Measurements from ENCODE around the gene FBXO42.
"Not testable (repeated sequence)": the region's sequence is repeated elsewhere in the genome, so short reads cannot be mapped to it uniquely, and the experiment has no call there.

FBXO42 gene

GRCh38 chr1:16258591-16259135 lies 93.6 kb downstream of the FBXO42 start:
- DNase-seq = no peak

- DNase-seq = no peak
Measured at GRCh38 chr1:16257968-16258367, 94.3 kb downstream of the FBXO42 start.

DNA sequence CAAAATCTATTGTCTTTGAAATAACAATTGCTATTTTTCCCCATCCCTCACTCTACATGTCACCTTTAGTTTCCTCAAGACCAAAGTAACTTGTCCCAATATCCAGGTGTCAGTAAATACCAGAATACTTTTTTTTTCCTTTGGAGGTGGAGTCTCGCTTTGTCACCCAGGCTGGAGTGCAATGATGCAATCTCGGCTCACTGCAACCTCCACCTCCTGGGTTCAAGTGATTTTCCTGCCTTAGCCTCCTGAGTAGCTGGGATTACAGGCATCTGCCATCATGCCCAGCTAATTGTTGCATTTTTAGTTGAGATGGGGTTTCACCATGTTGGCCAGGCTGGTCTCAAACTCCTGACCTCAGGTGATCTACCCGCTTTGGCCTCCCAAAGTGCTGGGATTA lies 94.7 kb downstream of the FBXO42 start:
- DNase-seq = not testable (repeated sequence)

DNA sequence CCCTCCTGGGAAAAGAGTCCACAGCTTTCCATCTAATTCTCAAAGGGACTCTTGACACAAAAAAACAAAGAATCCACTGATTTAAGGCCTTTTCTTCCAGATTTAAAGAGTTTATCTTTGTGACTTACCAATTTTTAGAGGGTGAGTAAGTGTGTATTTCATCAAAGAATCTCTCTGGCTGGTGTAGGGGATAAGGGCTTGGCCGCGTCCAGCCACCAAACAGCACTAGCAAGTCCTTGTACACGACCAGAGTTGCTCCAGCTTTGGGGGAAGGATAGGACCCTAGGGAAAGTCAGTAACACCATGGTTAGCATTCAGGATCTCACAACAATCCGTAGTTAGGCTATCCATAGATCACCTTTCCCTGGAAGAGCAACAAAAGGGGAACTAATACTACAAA lies 95.8 kb downstream of the FBXO42 start:
- DNase-seq = no peak

- no peak for DNase-seq
Measured at GRCh38 chr1:16254263-16254928, 97.9 kb downstream of the FBXO42 start.

- no peak for DNase-seq
Measured at GRCh38 chr1:16253332-16253922, 98.9 kb downstream of the FBXO42 start.

DNA sequence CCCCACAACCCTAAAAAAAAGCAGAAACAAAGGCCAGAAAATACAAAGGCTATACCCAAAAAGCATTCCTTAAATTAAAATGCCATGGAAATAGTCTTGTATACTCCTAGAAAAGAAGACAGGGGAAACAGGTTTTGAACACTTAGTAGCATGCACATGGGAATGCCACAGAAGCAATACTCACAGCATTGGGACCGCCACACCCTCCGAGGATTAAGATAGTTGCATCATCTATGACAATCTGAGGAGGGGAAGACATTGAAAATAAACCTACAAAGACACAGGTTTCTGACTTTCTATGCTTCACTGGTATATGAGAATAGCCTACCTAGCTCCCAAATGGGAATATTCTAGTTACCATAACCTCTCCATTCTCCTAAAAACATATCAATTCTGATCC lies 99.4 kb downstream of the FBXO42 start:
- DNase-seq = no peak

GRCh38 chr1:16251381-16251780 lies 100.9 kb downstream of the FBXO42 start:
- no peak for DNase-seq

- DNase-seq = no peak
Measured at GRCh38 chr1:16250524-16251251, 101.6 kb downstream of the FBXO42 start.

DNA sequence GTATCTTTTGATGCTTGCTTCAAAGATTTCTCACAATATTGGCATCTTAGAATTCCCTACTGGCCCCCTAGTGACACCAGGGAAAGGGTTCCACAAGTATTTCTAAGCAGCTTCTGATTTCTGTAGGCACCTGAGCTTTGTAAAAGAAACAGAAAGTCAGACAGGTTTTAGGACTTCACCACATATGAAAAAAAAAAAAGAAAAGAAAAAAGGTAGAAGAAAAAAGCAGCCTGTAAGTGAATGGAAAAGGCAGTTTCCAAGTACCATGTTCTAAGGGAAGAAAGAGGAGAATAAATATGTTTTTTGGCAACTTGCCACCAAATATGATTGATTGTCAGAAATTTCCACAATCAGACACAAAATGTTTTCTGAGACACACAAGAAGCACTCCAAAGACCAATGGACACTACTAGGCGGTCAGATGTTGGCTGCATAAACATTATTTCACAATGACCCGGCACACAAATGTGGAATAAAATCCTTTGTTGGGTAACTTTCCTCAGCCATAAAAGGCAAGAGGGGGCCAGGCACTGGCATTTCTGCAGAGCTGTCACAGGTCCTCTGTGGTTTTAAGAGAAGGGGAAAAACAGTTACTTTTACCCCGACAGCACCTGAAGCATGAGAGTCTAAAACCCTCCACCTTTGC lies 102.6 kb downstream of the FBXO42 start:
- DNase-seq = peak; percentile 50

GRCh38 chr1:16248603-16249516 lies 103.4 kb downstream of the FBXO42 start:
- DNase-seq = peak; percentile 100

- no peak for DNase-seq
Measured at GRCh38 chr1:16248007-16248436, 104.3 kb downstream of the FBXO42 start.

DNA sequence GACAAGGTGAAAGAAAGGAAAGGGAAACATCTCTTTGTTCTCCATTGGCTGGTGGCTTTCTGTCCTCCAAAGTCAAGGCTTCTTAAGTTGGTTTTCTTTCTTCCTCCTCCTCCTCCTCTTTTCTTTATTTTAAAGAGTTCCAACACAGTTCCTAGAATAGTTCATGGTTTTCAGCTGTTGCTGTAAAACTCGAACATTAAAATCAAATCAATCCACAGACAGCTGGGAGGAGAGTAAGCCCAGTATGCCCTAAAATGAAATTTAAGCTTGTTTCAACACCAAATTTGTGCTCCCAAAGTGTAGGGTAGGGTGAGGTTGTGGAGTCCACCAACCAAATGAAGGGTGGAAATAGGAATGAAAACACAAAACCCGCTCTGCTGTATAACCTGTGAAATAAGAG lies 104.8 kb downstream of the FBXO42 start:
- DNase-seq = no peak

GRCh38 chr1:16246961-16247360 lies 105.3 kb downstream of the FBXO42 start:
- DNase-seq = no peak

DNA sequence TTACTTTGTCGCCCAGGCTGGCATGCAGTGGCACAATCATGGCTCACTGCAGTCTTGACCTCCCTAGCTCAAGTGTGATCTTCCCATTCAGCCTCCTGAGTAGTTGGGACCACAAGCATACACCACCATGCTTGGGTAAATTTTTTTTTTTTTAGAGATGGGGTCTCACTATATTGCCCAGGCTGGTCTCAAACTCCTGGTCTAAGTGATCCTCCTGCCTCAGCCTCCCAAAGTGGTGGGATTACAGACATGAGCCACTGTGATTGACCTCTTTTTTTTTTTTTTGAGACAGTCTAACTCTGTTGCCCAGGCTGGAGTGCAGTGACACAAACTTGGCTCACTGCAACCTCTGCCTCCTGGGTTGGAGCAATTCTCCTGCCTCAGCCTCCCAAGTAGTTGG lies 106.0 kb downstream of the FBXO42 start:
- DNase-seq = not testable (repeated sequence)

DNA sequence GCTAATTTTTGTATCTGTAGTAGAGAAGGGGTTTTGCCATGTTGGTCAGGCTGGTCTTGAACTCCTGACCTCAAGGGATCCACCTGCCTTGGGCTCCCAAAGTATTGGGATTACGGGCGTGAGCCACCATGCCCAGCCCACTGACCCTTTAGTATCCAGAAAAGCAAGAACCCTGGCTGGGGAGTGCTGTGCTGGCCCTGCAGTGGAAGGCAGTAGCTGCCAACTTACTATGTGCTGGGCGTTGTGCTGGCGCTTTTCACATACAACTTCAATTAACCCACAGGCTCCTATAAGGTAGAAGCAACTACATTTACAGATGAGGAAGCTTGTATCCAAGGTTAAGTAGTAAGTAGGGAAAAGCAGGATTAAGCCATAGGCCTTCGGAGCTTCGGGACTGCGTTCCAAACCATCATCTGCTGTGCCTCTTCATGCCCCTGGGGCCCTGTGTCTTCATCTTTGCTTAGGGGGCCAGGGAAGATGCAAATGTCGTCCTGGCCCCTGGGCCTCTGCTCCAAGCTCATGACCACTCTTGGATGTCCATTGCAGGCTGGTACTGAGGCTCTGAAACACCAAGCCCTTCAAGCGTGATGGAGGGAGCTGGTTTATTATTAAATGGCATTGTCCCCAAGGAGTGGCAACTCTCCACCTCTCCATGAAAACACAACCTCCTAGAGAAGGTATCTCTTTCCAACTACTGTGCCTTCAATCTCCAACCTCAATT lies 106.6 kb downstream of the FBXO42 start:
- DNase-seq = no peak

GRCh38 chr1:16244650-16245285 lies 107.5 kb downstream of the FBXO42 start:
- DNase-seq = no peak

GRCh38 chr1:16243936-16244649 lies 108.2 kb downstream of the FBXO42 start:
- peak; percentile 76 for DNase-seq

- no peak for DNase-seq
Measured at GRCh38 chr1:16243215-16243610, 109.1 kb downstream of the FBXO42 start.

GRCh38 chr1:16242556-16243214 lies 109.6 kb downstream of the FBXO42 start:
- DNase-seq = no peak

All from NCI-H1105 treated with DMSO at 0.1 percent for 48 hours (cell line).